PC-9 (cell line): ENCODE measurements around the gene RPL39L. TPM values are rescaled to one million over a fixed set of nuclear protein-coding genes. Genes with fewer than 3 reads are reported as not detected.

ENCODE experiments used
- BruUV-seq: library from RNA; stranded (reverse); fragments of 400-500 nt; replicated peaks from 2 replicates; lab custom pipeline; 2021; lab: Mats Ljungman, UMichigan
- CTCF ChIA-PET: fragments of 300-600 bp; sonication (Branson Sonifier 250); formaldehyde crosslinking; loops from one replicate; lab custom pipeline; 2022; ENCODE audit warnings: antibody characterized with exemption; lab: Charles Lee
- POLR2A ChIA-PET: fragments of 300-600 bp; sonication (Branson Sonifier 250); formaldehyde crosslinking; loops from one replicate; lab custom pipeline; 2022; ENCODE audit warnings: antibody characterized with exemption; ENCODE audit not compliant: unreplicated experiment; lab: Charles Lee
- DNase-seq, 2 experiments: peaks; one replicate each; pipeline versions ENCODE4 v3.0.0 to v3.0.0-alpha.2; 2015 to 2022; ENCODE audit warnings: mixed read lengths in 1 of 2
- H2AFZ ChIP-seq: fragments of 200-600 bp; sonication (generic); 2 replicates; pipeline ENCODE4 v1.8.1; 2017; ENCODE audit warnings: antibody characterized with exemption
- H3F3A ChIP-seq: fragments of 200-600 bp; sonication (generic); 2 replicates; pipeline ENCODE4 v1.8.1; 2017; ENCODE audit warnings: antibody characterized with exemption, mild to moderate bottlenecking, low read depth; ENCODE audit not compliant: insufficient read depth
- H3K27ac ChIP-seq: fragments of 200-600 bp; sonication (generic); 2 replicates; pipeline ENCODE4 v1.6.1; 2016; ENCODE audit warnings: mixed run types
- H3K27me3 ChIP-seq: fragments of 200-600 bp; sonication (generic); 2 replicates; pipeline ENCODE4 v1.6.1; 2016; ENCODE audit warnings: low read depth, mixed run types; ENCODE audit not compliant: insufficient read depth
- H3K36me3 ChIP-seq: fragments of 200-600 bp; sonication (generic); 2 replicates; pipeline ENCODE4 v1.6.1; 2016; ENCODE audit warnings: low read depth, mixed run types
- H3K4me1 ChIP-seq: fragments of 200-600 bp; sonication (generic); replicated peaks from 2 replicates; pipeline ENCODE4 v1.6.1; 2016; ENCODE audit warnings: mixed run types; ENCODE audit not compliant: insufficient read depth
- H3K4me2 ChIP-seq: fragments of 200-600 bp; sonication (generic); 2 replicates; pipeline ENCODE4 v1.6.1; 2017; ENCODE audit warnings: mixed run types
- H3K4me3 ChIP-seq: fragments of 200-600 bp; sonication (generic); 2 replicates; pipeline ENCODE4 v1.6.1; 2016; ENCODE audit warnings: mixed run types
- H3K79me2 ChIP-seq: fragments of 200-600 bp; sonication (generic); 2 replicates; pipeline ENCODE4 v1.6.1; 2017; ENCODE audit warnings: low read depth, mixed run types
- H3K9me2 ChIP-seq: fragments of 200-600 bp; sonication (generic); 2 replicates; pipeline ENCODE4 v1.8.1; 2017; ENCODE audit warnings: mild to moderate bottlenecking; ENCODE audit not compliant: insufficient read depth
- H3K9me3 ChIP-seq: fragments of 200-600 bp; sonication (generic); 2 replicates; pipeline ENCODE4 v1.8.1; 2016; ENCODE audit warnings: low read depth; ENCODE audit not compliant: insufficient read depth
- H4K20me1 ChIP-seq: fragments of 200-600 bp; sonication (generic); 2 replicates; pipeline ENCODE4 v1.8.1; 2017; ENCODE audit not compliant: insufficient read depth
- CTCF ChIP-seq: fragments of 200-600 bp; sonication (generic); conservative IDR thresholded peaks from 2 replicates; pipeline ENCODE4 v1.6.1; 2017; ENCODE audit warnings: mixed run types, antibody characterized with exemption, mild to moderate bottlenecking, moderate library complexity
- EZH2 ChIP-seq: fragments of 200-600 bp; sonication (generic); IDR thresholded peaks from 2 replicates; pipeline ENCODE4 v1.8.0; 2017; ENCODE audit warnings: antibody characterized with exemption, low read depth
- intact Hi-C: fragments of 100-400 bp; cut with micrococcal nuclease; formaldehyde crosslinking; loops from one replicate; pipeline ENCODE4 v1.10.0; 2022; ENCODE audit not compliant: unreplicated experiment
- total RNA-seq: library from RNA; stranded (reverse); gene quantifications from 2 replicates; pipeline ENCODE4 v1.2.3, GENCODE V29; 2021

The RPL39L gene
- total RNA-seq, 1 experiment from 2014 or later = 81.3 TPM

GRCh38 chr3:187105700-187106099 is 33.6 kb downstream of the RPL39L start:
- Histone ChIP-seq H3K4me1 (no peaks in the 10 kb centered on the region), H3K27ac (no peak overlapping the region), H4K20me1 (no peaks in the 10 kb centered on the region), H3F3A (no peaks in the 10 kb centered on the region; the same call in 1 of the 2 replicates), H3K4me2 (no peak overlapping the region), H3K36me3 (no peaks in the 10 kb centered on the region), H3K9me2 (0 out of 2 replicates have a peak, but pooled peaks cover 8% of the 10 kb centered on the region), H3K79me2 (no peaks in the 10 kb centered on the region), H3K9me3 (no peaks in the 10 kb centered on the region), H3K27me3 (no peaks in the 10 kb centered on the region), H3K4me3 (no peak overlapping the region), H2AFZ (no peak overlapping the region)
- ChIA-PET CTCF (interaction anchor here (0.5 kb wide), 1 partner anchor 574 kb away, joined by 4 read pairs; no protein-coding TSS in a partner anchor), POLR2A (no interaction called here)
- intact Hi-C loops = no loop called here
- BruUV-seq = no TSS peak
- DNase-seq = no peak
- TF ChIP-seq CTCF = no peak
- TF ChIP-seq EZH2 = no peak

GRCh38 chr3:187104933-187105332 is 34.4 kb downstream of the RPL39L start:
- no TSS peak for BruUV-seq

GRCh38 chr3:187104342-187104741 is 35.0 kb downstream of the RPL39L start:
- H2AFZ ChIP-seq = no peak overlapping the region
- intact Hi-C loops = no loop called here
- H3K27me3 ChIP-seq = no peaks in the 10 kb centered on the region

More at GRCh38 chr3:187104933-187105332, 34.4 kb downstream of the RPL39L start:
- H3F3A ChIP-seq = no peaks in the 10 kb centered on the region; the same call in 1 of the 2 replicates
- H3K9me3 ChIP-seq = no peaks in the 10 kb centered on the region
- no peak for TF ChIP-seq EZH2
- TF ChIP-seq CTCF = no peak
- H2AFZ ChIP-seq = no peak overlapping the region
- no peak for DNase-seq
- POLR2A ChIA-PET = no interaction called here
- no peaks in the 10 kb centered on the region for H3K36me3 ChIP-seq
- H4K20me1 ChIP-seq = no peaks in the 10 kb centered on the region
- no peaks in the 10 kb centered on the region for H3K27me3 ChIP-seq
- H3K9me2 ChIP-seq = 0 out of 2 replicates have a peak, but pooled peaks cover 8% of the 10 kb centered on the region
- H3K4me2 ChIP-seq = no peak overlapping the region
- H3K79me2 ChIP-seq = no peaks in the 10 kb centered on the region
- no peak overlapping the region for H3K27ac ChIP-seq
- intact Hi-C loops = no loop called here
- CTCF ChIA-PET = no interaction called here
- no peak overlapping the region for H3K4me3 ChIP-seq
- H3K4me1 ChIP-seq = no peaks in the 10 kb centered on the region

More at GRCh38 chr3:187104342-187104741, 35.0 kb downstream of the RPL39L start:
- no peak overlapping the region for H3K4me2 ChIP-seq
- H3K79me2 ChIP-seq = no peaks in the 10 kb centered on the region
- no peaks in the 10 kb centered on the region for H3K9me3 ChIP-seq
- no peaks in the 10 kb centered on the region; the same call in 1 of the 2 replicates for H3F3A ChIP-seq
- ChIA-PET POLR2A (no interaction called here), CTCF (no interaction called here)
- BruUV-seq = no TSS peak
- TF ChIP-seq CTCF (no peak), EZH2 (no peak)
- H4K20me1 ChIP-seq = no peaks in the 10 kb centered on the region
- H3K4me3 ChIP-seq = no peak overlapping the region
- H3K4me1 ChIP-seq = peaks cover under 1% of the 10 kb centered on the region
- 0 out of 2 replicates have a peak, but pooled peaks cover 8% of the 10 kb centered on the region for H3K9me2 ChIP-seq
- H3K36me3 ChIP-seq = no peaks in the 10 kb centered on the region
- no peak for DNase-seq
- no peak overlapping the region for H3K27ac ChIP-seq
